GM21526 (cell line): Measurements from ENCODE around the gene CDKN2B.
A peak's percentile ranks its signal among the peaks of the same experiment; 100 is the strongest.
"Not testable (repeated sequence)": the region's sequence is repeated elsewhere in the genome, so short reads cannot be mapped to it uniquely, and the experiment has no call there.

Source experiments
- ATAC-seq: cut with Tn5 transposase; IDR thresholded peaks from one replicate; pipeline ENCODE4 v1.9.1; 2021; ENCODE audit warnings: moderate library complexity; ENCODE audit not compliant: unreplicated experiment, low FRiP score

Gene CDKN2B

GRCh38 chr9:22008717-22009505 is at the start of gene CDKN2B:
Gene CDKN2B (minus strand): TSS chr9:22009305. CDS start chr9:22008953, 352 bp downstream.
- peak; percentile 94 for ATAC-seq

- ATAC-seq: not testable (repeated sequence)
Measured at GRCh38 chr9:22057972-22058371, 48.9 kb upstream of the CDKN2B start.

- ATAC-seq: no peak
Measured at GRCh38 chr9:22056402-22056801, 47.3 kb upstream of the CDKN2B start.

GRCh38 chr9:22055090-22055489 is 46.0 kb upstream of the CDKN2B start:
- ATAC-seq: no peak

GRCh38 chr9:22054529-22054928 is 45.4 kb upstream of the CDKN2B start:
- no peak for ATAC-seq

- no peak for ATAC-seq
Measured at GRCh38 chr9:22054076-22054475, 45.0 kb upstream of the CDKN2B start.

- no peak for ATAC-seq
Measured at GRCh38 chr9:22053178-22053577, 44.1 kb upstream of the CDKN2B start.

GRCh38 chr9:22052376-22052945 is 43.4 kb upstream of the CDKN2B start:
- no peak for ATAC-seq

- ATAC-seq: peak; percentile 82
Measured at GRCh38 chr9:22050924-22051323, 41.8 kb upstream of the CDKN2B start.

- no peak for ATAC-seq
Measured at GRCh38 chr9:22049411-22049810, 40.3 kb upstream of the CDKN2B start.

- no peak for ATAC-seq
Measured at GRCh38 chr9:22047596-22047995, 38.5 kb upstream of the CDKN2B start.

- ATAC-seq: no peak
Measured at GRCh38 chr9:22046243-22046885, 37.3 kb upstream of the CDKN2B start.

- ATAC-seq: no peak
Measured at GRCh38 chr9:22045423-22045822, 36.3 kb upstream of the CDKN2B start.

GRCh38 chr9:22044583-22044982 is 35.5 kb upstream of the CDKN2B start:
- ATAC-seq: no peak

GRCh38 chr9:22043928-22044327 is 34.8 kb upstream of the CDKN2B start:
- no peak for ATAC-seq

- ATAC-seq: no peak
Measured at GRCh38 chr9:22041775-22042174, 32.7 kb upstream of the CDKN2B start.

- ATAC-seq: no peak
Measured at GRCh38 chr9:22041344-22041743, 32.2 kb upstream of the CDKN2B start.

- ATAC-seq: no peak
Measured at GRCh38 chr9:22040760-22041159, 31.7 kb upstream of the CDKN2B start.

- ATAC-seq: no peak
Measured at GRCh38 chr9:22039258-22039657, 30.2 kb upstream of the CDKN2B start.

- ATAC-seq: no peak
Measured at GRCh38 chr9:22037954-22038690, 29.0 kb upstream of the CDKN2B start.
